GM20000 (cell line): ENCODE results near the gene CCDC43.
"Not testable (repeated sequence)": the region's sequence is repeated elsewhere in the genome, so short reads cannot be mapped to it uniquely, and the experiment has no call there.

ENCODE experiments used
- DNase-seq: peaks from one replicate; pipeline ENCODE4 v3.0.0; 2012; ENCODE audit warnings: low spot score
- CTCF ChIP-seq: IDR thresholded peaks from 2 replicates; pipeline ENCODE4 v1.5.1; 2012; ENCODE audit warnings: mild to moderate bottlenecking, control low read depth; ENCODE audit errors: extremely low read depth, missing control alignments

Gene CCDC43

GRCh38 chr17:44647736-44648135 lies 41.8 kb downstream of the CCDC43 start:
- no peak for DNase-seq
- no peak for TF ChIP-seq CTCF

- TF ChIP-seq CTCF = no peak
Observed at GRCh38 chr17:44646280-44646679, 43.3 kb downstream of the CCDC43 start.

GRCh38 chr17:44645341-44645740 lies 44.2 kb downstream of the CCDC43 start:
- no peak for TF ChIP-seq CTCF
- DNase-seq = no peak

More at GRCh38 chr17:44646280-44646679, 43.3 kb downstream of the CCDC43 start:
- DNase-seq = no peak

- TF ChIP-seq CTCF = no peak
- DNase-seq = no peak
Observed at GRCh38 chr17:44642834-44643233, 46.7 kb downstream of the CCDC43 start.

- TF ChIP-seq CTCF = no peak
- no peak for DNase-seq
Observed at GRCh38 chr17:44637066-44637465, 52.5 kb downstream of the CCDC43 start.

- no peak for DNase-seq
- no peak for TF ChIP-seq CTCF
Observed at GRCh38 chr17:44636562-44636961, 53.0 kb downstream of the CCDC43 start.

GRCh38 chr17:44634401-44634800 lies 55.2 kb downstream of the CCDC43 start:
- not testable (repeated sequence) for DNase-seq

- no peak for TF ChIP-seq CTCF
- DNase-seq = no peak
Observed at GRCh38 chr17:44633998-44634397, 55.6 kb downstream of the CCDC43 start.
